Activated CD8-positive, alpha-beta T cell treated with anti-CD3 and anti-CD28 coated beads, Interleukin-2, amount 10 ng/mL, durations not matched to agents 7 days and 5 days (primary cell): Measurements from ENCODE around the gene KLHL26. TPM values are rescaled to one million over a fixed set of nuclear protein-coding genes. Genes with fewer than 3 reads are reported as not detected.
"Not testable (repeated sequence)": the region's sequence is repeated elsewhere in the genome, so short reads cannot be mapped to it uniquely, and the experiment has no call there.

Experiments
- ATAC-seq: fragments of 150-1000 bp; cut with Tn5 transposase; one replicate; pipeline ENCODE4 v1.10.0; 2021; ENCODE audit warnings: moderate library complexity
- CTCF ChIA-PET: fragments of 350-600 bp; sonication (Branson Sonifier 250); formaldehyde crosslinking; loops from one replicate; lab custom pipeline; 2021; ENCODE audit warnings: antibody characterized with exemption; lab: Charles Lee
- POLR2A ChIA-PET: fragments of 350-600 bp; sonication (Branson Sonifier 250); formaldehyde crosslinking; loops from one replicate; lab custom pipeline; 2021; ENCODE audit warnings: antibody characterized with exemption; lab: Charles Lee
- DNase-seq: peaks from one replicate; pipeline ENCODE4 v3.0.0-alpha.2; 2020
- H3K27ac Mint-ChIP-seq: one replicate; pipeline ENCODE4 v1.8.0; 2021; ENCODE audit warnings: mild to moderate bottlenecking, mixed read lengths
- H3K27me3 Mint-ChIP-seq: one replicate; pipeline ENCODE4 v1.8.0; 2021; ENCODE audit warnings: low read depth, mixed read lengths
- H3K36me3 Mint-ChIP-seq: one replicate; pipeline ENCODE4 v1.8.0; 2021; ENCODE audit warnings: low read depth, mixed read lengths
- H3K4me1 Mint-ChIP-seq: one replicate; pipeline ENCODE4 v1.8.0; 2021; ENCODE audit warnings: low read depth, mixed read lengths
- H3K4me3 Mint-ChIP-seq: one replicate; pipeline ENCODE4 v1.8.0; 2021; ENCODE audit warnings: mild to moderate bottlenecking, mixed read lengths
- H3K9me3 Mint-ChIP-seq: one replicate; pipeline ENCODE4 v1.8.0; 2022; ENCODE audit warnings: mixed read lengths; ENCODE audit not compliant: insufficient read depth
- total RNA-seq, 2 experiments: library from RNA; stranded (reverse); gene quantifications; one replicate each; pipeline ENCODE4 v1.2.3, GENCODE V29; 2021

KLHL26 gene
- total RNA-seq, 2 experiments from 2014 or later, result 13.2 to 13.4 TPM

DNA sequence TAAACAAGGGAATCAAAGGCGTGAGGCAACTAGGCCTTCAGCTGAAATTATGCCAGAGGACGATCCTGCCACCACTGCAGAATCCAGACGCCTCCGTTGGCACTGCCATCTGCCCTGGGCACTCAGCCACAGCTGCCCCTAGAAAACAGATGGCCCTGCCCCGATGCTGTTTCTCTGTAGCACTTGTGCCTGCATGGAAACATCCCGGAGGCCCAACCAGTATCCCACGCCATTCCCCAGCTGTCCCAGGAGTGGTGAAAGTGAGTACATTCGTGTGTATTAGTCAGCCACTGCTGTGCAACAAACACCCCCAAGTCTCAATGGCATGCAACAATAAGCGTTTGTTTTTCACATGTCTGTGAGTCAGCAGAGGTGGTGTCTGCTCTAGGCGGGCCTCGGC lies 37.8 kb downstream of the KLHL26 start:
- ChIA-PET CTCF (interaction anchor here (3.7 kb wide), 1 partner anchor 81 kb away, joined by 14 read pairs; no protein-coding TSS in a partner anchor), POLR2A (no interaction called here)
- no peaks in the 10 kb centered on the region for H3K4me1 Mint-ChIP-seq
- no peaks in the 10 kb centered on the region for H3K27me3 Mint-ChIP-seq
- peaks cover 5% of the 10 kb centered on the region for H3K36me3 Mint-ChIP-seq
- ATAC-seq (no peak), DNase-seq (no peak)
- H3K9me3 Mint-ChIP-seq, result no peaks in the 10 kb centered on the region
- H3K4me3 Mint-ChIP-seq, result no peak overlapping the region
- no peak overlapping the region for H3K27ac Mint-ChIP-seq

DNA sequence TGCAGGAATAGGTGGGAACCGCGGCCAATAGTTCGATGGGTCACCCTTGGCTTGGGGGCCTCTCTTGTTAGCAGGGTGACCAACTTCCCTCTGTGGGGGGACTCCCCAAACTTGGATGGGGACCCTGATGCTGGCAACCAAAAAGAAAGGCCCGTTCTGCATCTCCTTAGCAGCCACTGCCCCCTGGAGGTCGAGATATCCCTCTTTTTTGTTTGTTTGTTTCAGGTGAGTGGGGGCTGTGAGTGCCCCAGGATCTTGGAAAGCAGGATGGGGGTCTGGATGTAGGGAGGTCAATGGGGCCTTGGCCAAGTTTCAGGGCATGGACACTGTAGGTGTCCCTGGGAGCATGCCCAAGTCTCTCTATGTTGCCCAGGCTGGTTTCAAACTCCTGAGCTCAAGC lies 39.0 kb downstream of the KLHL26 start:
- no peaks in the 10 kb centered on the region for H3K36me3 Mint-ChIP-seq
- POLR2A ChIA-PET, result no interaction called here
- peak; percentile 52 for DNase-seq
- ATAC-seq, result no peak
- CTCF ChIA-PET, result interaction anchor here (1.1 to 3.7 kb wide), 5 partner anchors 36 to 224 kb away, joined by 3 to 14 read pairs (median 5); no protein-coding TSS in a partner anchor
- no peaks in the 10 kb centered on the region for H3K4me1 Mint-ChIP-seq
- H3K9me3 Mint-ChIP-seq, result no peaks in the 10 kb centered on the region
- no peaks in the 10 kb centered on the region for H3K27me3 Mint-ChIP-seq
- no peak overlapping the region for H3K27ac Mint-ChIP-seq
- no peak overlapping the region for H3K4me3 Mint-ChIP-seq

DNA sequence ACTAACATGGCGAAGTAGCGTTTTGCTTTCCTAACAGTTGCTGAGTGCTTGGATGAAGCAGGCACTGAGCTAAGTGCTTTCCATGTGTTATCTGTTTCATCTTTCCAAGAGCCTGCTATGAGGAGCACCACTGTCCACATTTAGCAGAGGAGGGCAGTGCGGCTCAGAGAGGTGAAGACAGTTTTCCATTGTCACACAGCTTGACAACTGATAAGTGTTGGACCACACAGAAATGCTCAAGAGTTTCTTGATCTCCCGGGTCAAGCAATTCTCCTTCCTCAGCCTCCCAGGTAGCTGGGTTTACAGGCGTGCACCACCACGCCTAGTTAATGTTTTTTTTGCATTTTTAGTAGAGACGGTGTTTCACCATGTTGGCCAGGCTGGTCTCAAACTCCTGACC lies 39.9 kb downstream of the KLHL26 start:
- H3K36me3 Mint-ChIP-seq, result no peaks in the 10 kb centered on the region
- CTCF ChIA-PET, result interaction anchor here (1.1 to 3.7 kb wide), 5 partner anchors 37 to 225 kb away, joined by 3 to 14 read pairs (median 5); no protein-coding TSS in a partner anchor
- no peaks in the 10 kb centered on the region for H3K27me3 Mint-ChIP-seq
- H3K4me3 Mint-ChIP-seq, result no peak overlapping the region
- no peak overlapping the region for H3K27ac Mint-ChIP-seq
- no peak for ATAC-seq
- H3K4me1 Mint-ChIP-seq, result no peaks in the 10 kb centered on the region
- H3K9me3 Mint-ChIP-seq, result no peaks in the 10 kb centered on the region
- POLR2A ChIA-PET, result interaction anchor here (0.6 kb wide), 1 partner anchor 105 kb away, joined by 4 read pairs; the partner anchor contains the start of gene UBA52
- no peak for DNase-seq

DNA sequence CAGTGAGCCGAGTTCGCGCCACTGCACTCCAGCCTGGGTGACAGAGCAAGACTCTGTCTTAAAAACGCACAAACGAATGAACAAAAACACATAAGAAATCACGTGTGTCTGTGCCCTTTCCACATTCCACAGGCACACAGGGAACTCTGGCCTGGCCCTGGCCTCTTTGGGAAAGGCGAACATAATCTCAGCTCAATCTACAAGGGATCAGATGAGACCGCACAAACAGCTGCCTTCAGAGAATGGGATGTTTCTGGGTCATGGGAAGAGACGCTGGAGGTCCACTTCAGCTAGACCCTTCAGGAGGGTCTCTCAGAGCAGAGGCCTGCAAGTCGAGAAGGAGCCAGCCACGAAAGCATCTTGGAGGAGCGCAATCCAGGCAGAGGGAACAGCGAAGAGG lies 40.3 kb downstream of the KLHL26 start:
- no peak overlapping the region for H3K27ac Mint-ChIP-seq
- ATAC-seq, result no peak
- H3K36me3 Mint-ChIP-seq, result no peaks in the 10 kb centered on the region
- no peaks in the 10 kb centered on the region for H3K9me3 Mint-ChIP-seq
- ChIA-PET POLR2A (interaction anchor here (0.6 kb wide), 1 partner anchor 106 kb away, joined by 4 read pairs; the partner anchor contains the start of gene UBA52), CTCF (interaction anchor here (1.1 to 3.7 kb wide), 4 partner anchors 37 to 170 kb away, joined by 3 to 14 read pairs (median 4); no protein-coding TSS in a partner anchor)
- H3K4me1 Mint-ChIP-seq, result peaks cover 2% of the 10 kb centered on the region
- H3K4me3 Mint-ChIP-seq, result no peak overlapping the region
- H3K27me3 Mint-ChIP-seq, result no peaks in the 10 kb centered on the region
- DNase-seq, result no peak

DNA sequence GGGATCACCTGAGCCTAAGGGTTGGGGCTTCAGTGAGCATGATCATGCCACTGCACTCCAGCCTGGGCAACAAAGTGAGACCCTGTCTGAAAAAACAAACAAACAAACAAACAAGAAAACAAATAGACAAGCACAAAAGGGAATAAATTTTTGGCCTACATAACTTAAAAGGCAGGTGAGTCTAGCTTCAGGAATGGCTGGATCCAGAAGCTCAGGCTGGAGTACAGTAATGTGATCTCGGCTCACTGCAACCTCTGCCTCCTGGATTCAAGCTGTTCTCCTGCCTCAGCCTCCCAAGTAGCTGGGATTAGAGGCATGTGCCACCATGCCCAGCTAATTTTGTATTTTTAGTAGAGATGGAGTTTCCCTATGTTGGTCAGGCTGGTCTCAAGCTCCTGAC lies 43.3 kb downstream of the KLHL26 start:
- peaks cover 16% of the 10 kb centered on the region for H3K4me1 Mint-ChIP-seq
- not testable (repeated sequence) for H3K36me3 Mint-ChIP-seq, H3K4me3 Mint-ChIP-seq, ATAC-seq, H3K9me3 Mint-ChIP-seq, H3K27me3 Mint-ChIP-seq, DNase-seq, H3K27ac Mint-ChIP-seq
- ChIA-PET CTCF (interaction anchor here (1.0 kb wide), 1 partner anchor 167 kb away, joined by 3 read pairs; no protein-coding TSS in a partner anchor), POLR2A (interaction anchor here (1.2 kb wide), 1 partner anchor 152 kb away, joined by 3 read pairs; the partner anchor contains the start of gene UPF1)

DNA sequence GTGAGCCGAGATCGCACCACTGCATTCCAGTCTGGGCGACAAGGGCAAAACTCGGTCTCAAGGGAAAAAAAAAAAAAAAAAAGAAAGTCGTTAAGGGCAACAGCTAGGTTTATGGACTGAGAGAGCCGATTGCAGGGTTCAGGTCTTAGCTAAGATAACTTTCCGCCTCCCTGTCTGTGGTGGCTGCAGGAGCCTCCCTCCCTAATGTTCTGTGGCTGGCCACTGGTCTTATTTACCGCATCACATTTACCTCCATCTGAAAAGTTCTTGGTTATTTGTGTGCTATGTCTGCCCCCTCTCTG lies 45.9 kb downstream of the KLHL26 start:
- POLR2A ChIA-PET, result interaction anchor here (0.5 to 1.2 kb wide), 2 partner anchors 93 to 330 kb away, joined by 3 read pairs; no protein-coding TSS in a partner anchor
- no peaks in the 10 kb centered on the region for H3K36me3 Mint-ChIP-seq

DNA sequence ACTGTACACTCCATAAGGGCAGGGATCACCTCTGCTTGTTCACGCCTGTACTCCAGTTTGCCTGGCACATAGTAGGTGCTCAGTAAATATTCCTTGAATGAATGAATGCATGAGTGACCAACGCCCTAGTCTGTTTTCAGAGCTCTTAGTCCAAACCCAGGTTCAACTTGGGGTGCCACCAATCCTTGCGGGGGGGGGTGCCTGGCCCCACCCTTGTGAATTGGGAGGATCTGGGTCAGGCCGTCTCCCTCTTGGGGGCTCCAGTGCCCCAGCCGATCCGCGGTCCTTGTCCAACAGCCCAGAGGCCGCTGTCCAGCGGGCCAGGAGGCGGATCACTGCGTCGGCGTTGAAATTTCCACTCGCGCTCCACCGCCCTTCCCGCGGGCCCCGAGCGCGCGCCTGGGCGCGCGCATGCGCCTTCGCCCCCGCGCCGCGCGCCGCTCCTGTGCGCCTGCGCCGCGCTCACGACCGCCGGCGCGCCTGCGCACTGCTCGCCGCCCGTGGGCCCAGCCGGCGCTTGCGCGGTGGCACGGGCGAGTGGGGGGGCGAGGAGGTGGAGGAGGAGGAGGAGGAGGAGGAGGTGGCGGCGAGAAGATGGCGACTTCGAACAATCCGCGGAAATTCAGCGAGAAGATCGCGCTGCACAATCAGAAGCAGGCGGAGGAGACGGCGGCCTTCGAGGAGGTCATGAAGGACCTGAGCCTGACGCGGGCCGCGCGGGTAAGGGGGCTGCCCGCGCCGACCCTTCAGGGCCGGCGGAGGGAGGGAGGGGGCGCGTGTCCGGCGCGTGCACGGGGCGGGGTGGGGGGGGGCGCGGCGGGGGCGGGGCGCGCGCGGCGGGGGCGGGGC lies 46.5 kb downstream of the KLHL26 start, which contains the start of gene CRTC1:
CRTC1 (plus strand) TSS at position 572 of the 849 bp plus-strand sequence; CDS start at position 595, 23 bp downstream.
- ChIA-PET CTCF (no interaction called here), POLR2A (no interaction called here)
- Mint-ChIP-seq H3K27ac (peak within 1 kb of the TSS; percentile 95), H3K27me3 (no peaks in the 10 kb centered on the region), H3K36me3 (no peaks in the 10 kb centered on the region), H3K4me1 (peaks cover 20% of the 10 kb centered on the region), H3K9me3 (no peaks in the 10 kb centered on the region), H3K4me3 (peak within 1 kb of the TSS; percentile 83)
- DNase-seq (peak; percentile 91), ATAC-seq (peak; percentile 89)

More for the DNA sequence above, 45.9 kb downstream of the KLHL26 start:
- CTCF ChIA-PET, result interaction anchor here (1.2 kb wide), 1 partner anchor 232 kb away, joined by 3 read pairs; no protein-coding TSS in a partner anchor
- H3K4me1 Mint-ChIP-seq, result peaks cover 20% of the 10 kb centered on the region
- H3K27me3 Mint-ChIP-seq, result no peaks in the 10 kb centered on the region
- ATAC-seq (no peak), DNase-seq (no peak)
- H3K9me3 Mint-ChIP-seq, result no peaks in the 10 kb centered on the region
- peak overlapping the region; percentile 79 for H3K4me3 Mint-ChIP-seq
- H3K27ac Mint-ChIP-seq, result peak overlapping the region; percentile 79

DNA sequence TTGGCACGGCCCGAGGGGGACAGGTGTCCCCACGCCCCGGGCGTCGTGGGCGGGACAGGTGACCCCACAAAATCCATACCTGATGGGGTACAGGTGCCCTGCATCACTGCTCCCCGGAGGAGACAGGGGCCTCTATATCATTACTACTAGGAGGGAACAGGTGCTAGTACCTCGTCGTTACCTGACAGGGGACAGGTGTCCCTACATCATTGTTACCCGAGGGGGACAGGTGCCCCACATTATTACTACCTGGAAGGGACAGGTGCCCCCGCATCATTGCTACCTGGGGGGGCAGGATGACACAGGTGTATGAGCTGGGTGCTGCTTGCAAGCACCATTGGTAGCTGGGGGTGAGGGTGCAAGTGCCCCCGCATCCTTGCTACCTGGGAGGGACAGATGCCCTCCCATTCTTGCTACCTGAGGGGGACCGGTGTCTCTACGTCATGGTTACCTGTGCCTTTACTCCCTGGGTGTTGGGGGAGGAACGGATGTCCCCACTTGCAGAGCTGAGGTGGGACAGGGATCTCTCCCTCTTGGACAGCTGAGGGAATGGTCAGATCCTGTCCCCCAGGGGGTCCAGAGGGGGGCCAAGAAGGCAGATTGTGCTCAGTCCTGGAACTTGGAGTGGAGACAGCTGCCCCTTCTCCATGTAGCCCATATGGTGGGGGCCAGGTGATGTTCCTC lies 47.3 kb downstream of the KLHL26 start:
- Mint-ChIP-seq H3K27me3 (no peaks in the 10 kb centered on the region), H3K4me1 (peaks cover 20% of the 10 kb centered on the region), H3K27ac (peak overlapping the region; percentile 43), H3K9me3 (no peaks in the 10 kb centered on the region), H3K4me3 (peak overlapping the region; percentile 66), H3K36me3 (no peaks in the 10 kb centered on the region)
- ChIA-PET CTCF (no interaction called here), POLR2A (no interaction called here)
- peak; percentile 10 for ATAC-seq
- no peak for DNase-seq

DNA sequence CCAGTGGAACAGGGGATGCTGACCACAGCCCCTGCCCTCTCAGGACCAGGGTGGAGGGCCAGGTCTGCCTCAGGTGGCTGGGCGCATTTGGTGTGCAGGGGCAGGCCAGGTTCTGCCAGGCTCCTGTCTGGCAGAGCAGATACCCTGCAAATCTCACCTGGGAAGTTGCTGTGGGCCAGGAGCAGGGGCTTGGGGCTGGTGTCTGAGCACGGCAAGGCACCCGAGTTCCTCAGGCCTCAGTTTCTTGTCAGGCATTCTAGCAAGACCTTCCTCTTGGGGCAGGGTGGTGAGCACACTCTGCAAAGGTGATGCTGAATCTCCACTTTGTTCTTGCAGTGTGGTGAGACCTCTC lies 47.8 kb downstream of the KLHL26 start:
- ChIA-PET POLR2A (interaction anchor here (0.7 kb wide), 1 partner anchor 237 kb away, joined by 3 read pairs; no protein-coding TSS in a partner anchor), CTCF (interaction anchor here (0.9 to 1.2 kb wide), 2 partner anchors 163 to 164 kb away, joined by 3 to 6 read pairs; no protein-coding TSS in a partner anchor)
- Mint-ChIP-seq H3K27me3 (no peaks in the 10 kb centered on the region), H3K27ac (no peak overlapping the region), H3K4me1 (peaks cover 20% of the 10 kb centered on the region), H3K9me3 (no peaks in the 10 kb centered on the region), H3K36me3 (no peaks in the 10 kb centered on the region), H3K4me3 (peak overlapping the region; percentile 66)
- ATAC-seq, result no peak
- DNase-seq, result no peak

DNA sequence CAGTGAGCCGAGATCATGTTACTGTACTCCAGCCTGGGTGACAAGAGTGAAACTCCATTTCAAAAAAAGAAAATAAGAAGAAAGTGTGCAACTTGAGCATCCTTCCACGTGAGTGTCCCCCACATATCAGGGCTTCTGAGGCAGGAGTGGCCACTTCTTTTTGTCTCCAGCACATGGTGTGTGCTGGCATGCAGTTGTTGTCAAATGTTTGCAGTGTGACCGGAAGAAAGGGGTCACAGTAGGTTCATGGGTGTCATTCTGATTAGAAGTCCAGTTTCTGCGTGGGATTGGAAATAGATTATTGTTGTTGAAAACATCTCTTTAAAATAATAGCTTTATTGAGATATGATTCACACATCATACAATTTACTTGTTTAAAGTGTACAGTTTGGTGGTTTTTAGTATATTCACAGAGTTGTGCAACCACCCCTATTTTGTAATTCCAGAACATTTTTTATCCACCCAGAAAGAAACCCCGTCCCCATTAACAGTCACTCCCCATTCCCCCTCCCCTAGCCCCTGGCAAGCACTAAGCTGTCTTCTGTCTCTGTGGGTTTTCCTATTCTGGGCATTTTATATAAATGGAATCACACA lies 48.9 kb downstream of the KLHL26 start:
- H3K4me1 Mint-ChIP-seq, result peaks cover 20% of the 10 kb centered on the region
- no peak for ATAC-seq
- CTCF ChIA-PET, result interaction anchor here (0.9 to 1.2 kb wide), 2 partner anchors 162 to 165 kb away, joined by 3 to 6 read pairs; no protein-coding TSS in a partner anchor
- no peak overlapping the region for H3K4me3 Mint-ChIP-seq
- no peak for DNase-seq
- no peak overlapping the region for H3K27ac Mint-ChIP-seq
- POLR2A ChIA-PET, result interaction anchor here (0.6 kb wide), 1 partner anchor 112 kb away, joined by 4 read pairs; no protein-coding TSS in a partner anchor
- no peaks in the 10 kb centered on the region for H3K36me3 Mint-ChIP-seq
- no peaks in the 10 kb centered on the region for H3K9me3 Mint-ChIP-seq
- H3K27me3 Mint-ChIP-seq, result no peaks in the 10 kb centered on the region
